Measurements from ENCODE around the gene SLX1B.
"Not testable (repeated sequence)": the region's sequence is repeated elsewhere in the genome, so short reads cannot be mapped to it uniquely, and the experiment has no call there.

The SLX1B gene

GRCh38 chr16:29482276-29482675 is 27.9 kb downstream of the SLX1B start:
- not testable (repeated sequence) for H3K4me3 ChIP-seq; H3K9me3 ChIP-seq (ENCODE audit: low read depth, low read length); H3K27ac ChIP-seq; DNase-seq (ENCODE audit: low read depth, low spot score); H3K36me3 ChIP-seq (ENCODE audit: insufficient read depth, low read length); H3K9ac ChIP-seq (ENCODE audit: insufficient read length)

GRCh38 chr16:29506308-29506707 is 52.0 kb downstream of the SLX1B start, which contains the start of gene NPIPB12:
TSS of gene NPIPB12 (minus strand) at chr16:29506408.
- H3K4me3 ChIP-seq; H3K27ac ChIP-seq; DNase-seq (ENCODE audit: low read depth, low spot score): not testable (repeated sequence)

More at GRCh38 chr16:29506308-29506707, 52.0 kb downstream of the SLX1B start, which contains the start of gene NPIPB12:
- not testable (repeated sequence) for H3K36me3 ChIP-seq (ENCODE audit: insufficient read depth, low read length); H3K9me3 ChIP-seq (ENCODE audit: low read depth, low read length); H3K9ac ChIP-seq (ENCODE audit: insufficient read length)
